Activated CD8-positive, alpha-beta T cell treated with anti-CD3 and anti-CD28 coated beads, Interleukin-2, amount 10 ng/mL, durations not matched to agents 7 days and 5 days (primary cell): ENCODE data around the gene IBSP. TPM values are rescaled to one million over a fixed set of nuclear protein-coding genes. Genes with fewer than 3 reads are reported as not detected.

Source experiments
- ATAC-seq: fragments of 150-1000 bp; cut with Tn5 transposase; one replicate; pipeline ENCODE4 v1.10.0; 2021; ENCODE audit warnings: moderate library complexity
- CTCF ChIA-PET: fragments of 350-600 bp; sonication (Branson Sonifier 250); formaldehyde crosslinking; loops from one replicate; lab custom pipeline; 2021; ENCODE audit warnings: antibody characterized with exemption; lab: Charles Lee
- POLR2A ChIA-PET: fragments of 350-600 bp; sonication (Branson Sonifier 250); formaldehyde crosslinking; loops from one replicate; lab custom pipeline; 2021; ENCODE audit warnings: antibody characterized with exemption; lab: Charles Lee
- DNase-seq: peaks from one replicate; pipeline ENCODE4 v3.0.0-alpha.2; 2020
- H3K27ac Mint-ChIP-seq: one replicate; pipeline ENCODE4 v1.8.0; 2021; ENCODE audit warnings: mild to moderate bottlenecking, mixed read lengths
- H3K27me3 Mint-ChIP-seq: one replicate; pipeline ENCODE4 v1.8.0; 2021; ENCODE audit warnings: low read depth, mixed read lengths
- H3K36me3 Mint-ChIP-seq: one replicate; pipeline ENCODE4 v1.8.0; 2021; ENCODE audit warnings: low read depth, mixed read lengths
- H3K4me1 Mint-ChIP-seq: one replicate; pipeline ENCODE4 v1.8.0; 2021; ENCODE audit warnings: low read depth, mixed read lengths
- H3K4me3 Mint-ChIP-seq: one replicate; pipeline ENCODE4 v1.8.0; 2021; ENCODE audit warnings: mild to moderate bottlenecking, mixed read lengths
- H3K9me3 Mint-ChIP-seq: one replicate; pipeline ENCODE4 v1.8.0; 2022; ENCODE audit warnings: mixed read lengths; ENCODE audit not compliant: insufficient read depth
- total RNA-seq, 2 experiments: library from RNA; stranded (reverse); gene quantifications; one replicate each; pipeline ENCODE4 v1.2.3, GENCODE V29; 2021

The IBSP gene
- total RNA-seq, 2 experiments from 2014 or later: not detected

DNA sequence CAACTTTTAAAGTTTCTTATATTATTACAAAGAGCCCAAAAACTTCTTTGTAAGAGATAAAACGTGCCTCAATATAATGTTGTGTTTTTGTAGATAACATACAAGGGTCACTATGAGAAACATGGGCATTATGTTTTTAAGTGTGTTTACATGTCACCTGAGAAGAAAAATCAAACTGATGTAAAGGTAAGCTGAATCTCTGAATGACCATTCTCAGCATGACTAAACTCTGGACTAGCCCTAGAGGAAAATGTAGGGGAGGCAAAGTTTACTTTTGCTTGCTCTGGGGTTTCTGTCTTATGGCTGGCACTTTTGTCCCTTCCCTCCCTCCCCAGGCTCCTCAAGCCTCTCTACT lies 40.2 kb downstream of the IBSP start:
- no peak overlapping the region for H3K27ac Mint-ChIP-seq

DNA sequence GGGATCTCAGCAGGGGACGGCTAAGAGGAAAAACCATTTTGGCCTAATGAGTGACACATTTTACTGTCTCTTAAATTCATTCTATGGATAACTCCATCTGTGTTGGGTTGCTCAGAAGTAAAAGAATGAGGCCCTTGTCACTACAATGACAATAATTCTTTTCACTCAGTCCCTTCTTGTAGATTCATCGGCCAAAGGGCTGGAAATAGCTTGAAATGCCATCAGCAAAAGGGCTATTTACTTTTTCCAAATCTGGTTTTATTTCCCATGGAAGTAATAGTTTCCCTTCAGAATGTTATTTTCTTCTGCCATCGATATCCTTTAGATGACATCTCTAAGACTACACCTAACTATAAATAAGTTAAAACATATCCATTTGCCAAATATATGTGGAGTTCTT lies 40.8 kb downstream of the IBSP start:
- DNase-seq (no peak), ATAC-seq (no peak)
- ChIA-PET POLR2A (no interaction called here), CTCF (interaction anchor here (1.1 to 1.2 kb wide), 2 partner anchors 8 to 10 kb away, joined by 3 to 4 read pairs; no protein-coding TSS in a partner anchor)
- Mint-ChIP-seq H3K27ac (no peak overlapping the region), H3K4me1 (no peaks in the 10 kb centered on the region), H3K36me3 (no peaks in the 10 kb centered on the region), H3K27me3 (peaks cover 17% of the 10 kb centered on the region), H3K4me3 (no peak overlapping the region), H3K9me3 (no peaks in the 10 kb centered on the region)

More for the DNA sequence above, 40.2 kb downstream of the IBSP start:
- no peak for ATAC-seq
- H3K36me3 Mint-ChIP-seq: no peaks in the 10 kb centered on the region
- peaks cover 14% of the 10 kb centered on the region for H3K27me3 Mint-ChIP-seq
- H3K4me3 Mint-ChIP-seq: no peak overlapping the region
- no peaks in the 10 kb centered on the region for H3K9me3 Mint-ChIP-seq
- H3K4me1 Mint-ChIP-seq: no peaks in the 10 kb centered on the region
- POLR2A ChIA-PET: no interaction called here
- DNase-seq: no peak
- CTCF ChIA-PET: interaction anchor here (0.8 to 1.2 kb wide), 4 partner anchors 9 to 134 kb away, joined by 3 to 4 read pairs (median 4); no protein-coding TSS in a partner anchor

DNA sequence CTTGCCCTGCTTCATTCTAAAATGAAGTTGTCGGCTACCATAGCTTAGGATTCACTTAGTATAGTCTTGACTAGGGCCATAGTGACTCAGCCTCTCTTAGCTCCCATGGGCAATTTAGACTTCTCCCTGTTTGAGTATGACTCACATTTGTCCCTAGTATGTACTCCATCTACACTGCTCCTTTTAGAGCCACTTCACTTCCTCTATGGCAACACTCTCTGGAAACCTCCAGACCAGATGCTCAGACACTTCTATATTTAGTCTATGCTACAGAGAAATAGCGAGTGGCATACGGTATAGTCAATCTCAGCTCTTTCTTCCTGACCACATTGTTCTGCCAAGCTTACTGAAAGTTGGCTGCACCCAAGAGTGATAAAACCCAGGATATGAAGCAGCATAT lies 44.6 kb downstream of the IBSP start:
- no peaks in the 10 kb centered on the region for H3K36me3 Mint-ChIP-seq
- ATAC-seq: no peak
- no peak overlapping the region for H3K27ac Mint-ChIP-seq
- H3K9me3 Mint-ChIP-seq: no peaks in the 10 kb centered on the region
- peaks cover 2% of the 10 kb centered on the region for H3K4me1 Mint-ChIP-seq
- POLR2A ChIA-PET: interaction anchor here (0.7 kb wide), 1 partner anchor 9 kb away, joined by 3 read pairs; no protein-coding TSS in a partner anchor
- peaks cover 33% of the 10 kb centered on the region for H3K27me3 Mint-ChIP-seq
- no peak overlapping the region for H3K4me3 Mint-ChIP-seq
- no peak for DNase-seq
- CTCF ChIA-PET: interaction anchor here (1.3 kb wide), 1 partner anchor 9 kb away, joined by 6 read pairs; no protein-coding TSS in a partner anchor

DNA sequence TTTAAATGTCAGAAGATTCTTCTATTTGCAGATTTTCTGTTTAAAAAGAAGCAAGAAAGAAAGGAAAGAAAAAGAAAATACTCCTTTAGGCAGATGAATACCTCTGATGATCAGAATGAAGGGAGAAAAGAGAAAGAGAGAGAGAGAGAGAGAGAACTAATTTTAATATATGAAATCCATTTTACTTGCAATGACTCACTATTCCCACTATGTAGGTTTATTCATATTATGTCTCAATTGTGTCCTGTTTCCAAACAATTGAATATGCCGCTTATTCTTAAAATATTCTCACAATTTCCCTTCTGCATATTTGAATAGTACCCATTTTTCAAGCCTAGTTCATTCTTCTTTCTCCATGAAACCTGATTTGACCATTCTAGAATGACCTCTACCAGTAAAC lies 45.1 kb downstream of the IBSP start:
- Mint-ChIP-seq H3K36me3 (no peaks in the 10 kb centered on the region), H3K27ac (no peak overlapping the region), H3K4me3 (no peak overlapping the region), H3K9me3 (no peaks in the 10 kb centered on the region), H3K27me3 (peaks cover 33% of the 10 kb centered on the region), H3K4me1 (peaks cover 6% of the 10 kb centered on the region)
- CTCF ChIA-PET: interaction anchor here (1.3 kb wide), 1 partner anchor 8 kb away, joined by 6 read pairs; no protein-coding TSS in a partner anchor
- DNase-seq: no peak
- no peak for ATAC-seq
- POLR2A ChIA-PET: no interaction called here

DNA sequence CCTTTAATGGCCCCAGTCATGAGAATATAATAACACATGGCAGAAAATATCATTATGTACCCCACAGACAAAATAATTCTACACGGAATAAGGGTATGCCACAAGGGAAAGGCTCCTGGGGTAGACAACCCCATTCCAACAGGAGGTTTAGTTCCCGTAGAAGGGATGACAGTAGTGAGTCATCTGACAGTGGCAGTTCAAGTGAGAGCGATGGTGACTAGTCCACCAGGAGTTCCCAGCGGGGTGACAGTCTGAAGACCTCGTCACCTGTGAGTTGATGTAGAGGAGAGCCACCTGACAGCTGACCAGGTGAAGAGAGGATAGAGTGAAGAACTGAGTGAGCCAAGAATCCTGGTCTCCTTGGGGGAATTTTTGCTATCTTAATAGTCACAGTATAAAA lies 46.9 kb downstream of the IBSP start:
- POLR2A ChIA-PET: no interaction called here
- no peaks in the 10 kb centered on the region for H3K36me3 Mint-ChIP-seq
- CTCF ChIA-PET: no interaction called here
- H3K4me3 Mint-ChIP-seq: no peak overlapping the region
- no peaks in the 10 kb centered on the region for H3K9me3 Mint-ChIP-seq
- no peak for ATAC-seq
- no peak overlapping the region for H3K27ac Mint-ChIP-seq
- peaks cover 10% of the 10 kb centered on the region for H3K4me1 Mint-ChIP-seq
- H3K27me3 Mint-ChIP-seq: peaks cover 33% of the 10 kb centered on the region
- no peak for DNase-seq

DNA sequence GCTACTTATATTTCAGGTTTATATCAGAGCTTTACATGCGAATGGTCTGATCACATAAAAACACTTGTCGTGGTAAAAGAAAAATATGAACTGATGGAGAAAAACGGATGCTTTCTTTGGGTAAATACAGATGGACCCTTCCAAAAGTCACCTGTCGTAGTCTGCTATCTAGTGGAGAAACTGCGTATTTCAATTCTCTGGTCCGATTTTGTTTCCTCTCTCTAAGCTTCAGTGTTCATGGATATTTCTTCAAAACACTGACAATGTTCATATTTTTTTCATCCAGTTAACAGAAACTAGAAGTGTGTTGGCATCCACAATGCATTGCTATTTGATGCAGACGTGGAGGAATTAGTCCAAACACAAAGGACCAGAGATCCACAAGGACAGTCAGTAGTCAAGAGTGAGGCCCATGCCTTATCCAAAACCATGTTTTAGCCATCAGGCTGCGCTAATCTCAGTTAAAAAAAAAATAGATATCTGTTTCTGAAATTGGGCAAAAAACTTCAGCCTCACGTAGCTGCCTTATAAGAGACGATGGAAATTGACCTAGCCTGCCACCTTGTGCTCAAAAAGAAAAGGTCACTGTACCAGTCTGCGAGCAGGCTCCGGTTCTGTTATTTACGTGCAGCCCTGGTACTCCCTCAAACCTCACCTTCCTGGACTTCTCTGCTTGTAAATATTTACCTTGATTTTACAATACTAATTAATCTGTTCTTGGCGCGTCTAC lies 49.4 kb downstream of the IBSP start:
- no peak overlapping the region for H3K27ac Mint-ChIP-seq
- H3K36me3 Mint-ChIP-seq: no peaks in the 10 kb centered on the region
- DNase-seq: peak; percentile 57
- peaks cover 27% of the 10 kb centered on the region for H3K27me3 Mint-ChIP-seq
- H3K4me1 Mint-ChIP-seq: peaks cover 10% of the 10 kb centered on the region
- ChIA-PET CTCF (interaction anchor here (0.6 to 3.4 kb wide), 38 partner anchors 9 to 668 kb away, joined by 3 to 31 read pairs (median 4); no protein-coding TSS in a partner anchor), POLR2A (no interaction called here)
- no peak overlapping the region for H3K4me3 Mint-ChIP-seq
- no peaks in the 10 kb centered on the region for H3K9me3 Mint-ChIP-seq
- peak; percentile 94 for ATAC-seq

DNA sequence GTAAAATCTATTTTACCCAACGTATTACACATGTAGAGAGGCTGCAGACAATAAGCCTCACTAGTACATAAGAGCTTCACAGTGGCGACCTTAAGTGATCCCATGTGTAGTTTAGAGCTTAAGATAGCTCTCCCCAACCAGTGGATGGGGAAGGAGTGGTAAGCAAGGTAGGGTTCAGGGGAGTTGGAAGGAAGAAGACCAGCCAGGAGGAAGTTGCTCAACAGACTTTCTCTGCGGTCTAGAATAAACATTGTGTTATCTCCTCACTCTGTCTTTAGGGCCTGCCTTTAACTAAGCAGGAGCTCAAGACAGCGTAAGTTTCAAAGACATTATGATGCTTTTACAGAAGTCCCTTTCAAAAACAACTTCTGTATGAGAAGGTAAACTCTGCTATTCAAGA lies 50.3 kb downstream of the IBSP start:
- no peak overlapping the region for H3K27ac Mint-ChIP-seq
- peaks cover 10% of the 10 kb centered on the region for H3K4me1 Mint-ChIP-seq
- peaks cover 23% of the 10 kb centered on the region for H3K27me3 Mint-ChIP-seq
- CTCF ChIA-PET: interaction anchor here (0.6 to 3.4 kb wide), 29 partner anchors 8 to 667 kb away, joined by 3 to 31 read pairs (median 4); no protein-coding TSS in a partner anchor
- no peaks in the 10 kb centered on the region for H3K36me3 Mint-ChIP-seq
- H3K9me3 Mint-ChIP-seq: no peaks in the 10 kb centered on the region
- ATAC-seq (no peak), DNase-seq (no peak)
- POLR2A ChIA-PET: no interaction called here
- H3K4me3 Mint-ChIP-seq: no peak overlapping the region

DNA sequence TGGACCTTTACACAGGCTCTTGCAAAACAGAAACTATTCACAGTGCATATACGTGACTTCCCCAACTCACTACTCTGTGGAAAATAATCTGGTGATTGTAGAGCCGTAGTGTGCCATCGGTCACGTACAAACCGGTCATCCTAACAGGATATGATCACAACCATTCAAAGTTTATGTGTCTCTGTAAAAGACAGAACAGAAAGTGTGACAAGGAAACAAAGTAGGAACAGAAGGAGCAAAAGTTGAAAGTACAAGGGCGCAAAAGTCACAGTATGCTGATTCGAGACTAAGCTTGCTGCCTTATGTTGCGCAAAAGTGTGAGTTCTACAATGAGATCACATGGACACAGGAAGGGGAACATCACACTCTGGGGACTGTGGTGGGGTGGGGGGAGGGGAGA lies 52.0 kb downstream of the IBSP start:
- ATAC-seq: no peak
- Mint-ChIP-seq H3K4me3 (no peak overlapping the region), H3K4me1 (peaks cover 10% of the 10 kb centered on the region), H3K36me3 (no peaks in the 10 kb centered on the region), H3K27ac (no peak overlapping the region), H3K27me3 (peaks cover 16% of the 10 kb centered on the region), H3K9me3 (no peaks in the 10 kb centered on the region)
- ChIA-PET POLR2A (no interaction called here), CTCF (interaction anchor here (0.6 to 3.3 kb wide), 4 partner anchors 135 to 943 kb away, joined by 3 to 22 read pairs (median 18); no protein-coding TSS in a partner anchor)
- DNase-seq: no peak

DNA sequence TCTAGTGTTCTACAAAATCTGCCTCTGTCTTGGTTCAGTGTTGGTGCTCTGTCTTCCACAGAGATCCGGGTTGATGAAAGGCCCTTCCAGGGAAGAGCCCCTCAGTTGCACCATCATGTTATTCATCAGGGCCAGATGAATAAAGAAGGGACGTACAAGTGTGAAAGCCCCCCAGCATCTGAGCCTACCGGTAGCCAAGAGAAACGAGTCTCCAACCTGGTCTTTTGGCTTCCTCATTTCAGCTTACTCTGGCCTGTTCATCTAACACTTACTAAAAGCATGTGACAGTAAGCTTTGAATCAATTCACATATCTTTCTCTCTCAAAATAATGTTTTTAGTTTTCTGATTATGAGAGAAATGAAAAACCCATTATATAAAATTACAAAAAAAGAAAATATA lies 52.6 kb downstream of the IBSP start:
- H3K9me3 Mint-ChIP-seq: no peaks in the 10 kb centered on the region
- no peak for DNase-seq
- H3K4me1 Mint-ChIP-seq: peaks cover 10% of the 10 kb centered on the region
- no peak for ATAC-seq
- peaks cover 16% of the 10 kb centered on the region for H3K27me3 Mint-ChIP-seq
- ChIA-PET CTCF (interaction anchor here (1.8 to 3.3 kb wide), 3 partner anchors 122 to 360 kb away, joined by 17 to 20 read pairs (median 17); partner anchors contain the start of gene SPP1), POLR2A (no interaction called here)
- no peaks in the 10 kb centered on the region for H3K36me3 Mint-ChIP-seq
- no peak overlapping the region for H3K4me3 Mint-ChIP-seq
- no peak overlapping the region for H3K27ac Mint-ChIP-seq

DNA sequence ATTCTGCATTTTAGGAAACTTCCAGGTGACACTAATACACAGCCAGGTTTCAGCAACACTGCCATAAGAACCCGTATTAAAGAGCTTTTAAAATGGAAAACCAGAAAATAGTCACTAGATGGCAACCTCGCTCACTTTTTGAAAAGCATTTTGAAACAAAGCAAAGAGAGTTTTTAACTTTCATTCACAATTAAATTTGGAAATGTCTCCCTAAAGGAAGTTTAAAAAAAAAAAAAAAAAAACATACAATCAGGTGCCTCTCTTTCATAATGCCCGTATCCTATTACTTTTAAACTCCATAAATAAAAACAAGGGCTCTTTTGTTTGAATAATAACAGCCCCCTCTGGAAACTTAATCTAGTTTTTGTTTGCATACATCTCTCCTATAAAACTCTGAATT lies 53.8 kb downstream of the IBSP start:
- POLR2A ChIA-PET: no interaction called here
- Mint-ChIP-seq H3K36me3 (no peaks in the 10 kb centered on the region), H3K4me3 (no peak overlapping the region), H3K4me1 (peaks cover 10% of the 10 kb centered on the region), H3K27me3 (peaks cover 19% of the 10 kb centered on the region), H3K27ac (no peak overlapping the region), H3K9me3 (no peaks in the 10 kb centered on the region)
- CTCF ChIA-PET: interaction anchor here (0.8 to 3.3 kb wide), 9 partner anchors 9 to 359 kb away, joined by 3 to 20 read pairs (median 5); partner anchors contain the start of gene SPP1
- DNase-seq (no peak), ATAC-seq (no peak)

DNA sequence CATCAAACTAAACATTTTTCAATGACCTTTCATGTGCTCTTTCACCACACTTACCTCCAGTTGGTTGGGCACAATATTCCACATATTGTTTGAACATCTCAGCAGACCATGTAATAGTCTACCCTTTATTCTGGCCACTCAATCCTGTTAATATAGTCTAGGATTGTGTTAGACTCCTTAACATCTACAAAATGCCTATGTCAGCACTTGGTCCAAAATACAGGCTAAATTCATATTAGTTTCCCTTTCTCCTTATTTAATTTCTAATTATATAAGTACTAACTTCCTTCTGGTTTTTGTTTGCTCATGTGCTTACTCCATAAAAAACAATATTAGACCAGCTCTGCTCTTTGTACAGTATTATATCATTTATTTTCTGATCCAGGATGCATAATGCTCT lies 54.5 kb downstream of the IBSP start:
- ChIA-PET POLR2A (no interaction called here), CTCF (interaction anchor here (1.8 to 2.8 kb wide), 2 partner anchors 120 to 358 kb away, joined by 17 to 20 read pairs; partner anchors contain the start of gene SPP1)

DNA sequence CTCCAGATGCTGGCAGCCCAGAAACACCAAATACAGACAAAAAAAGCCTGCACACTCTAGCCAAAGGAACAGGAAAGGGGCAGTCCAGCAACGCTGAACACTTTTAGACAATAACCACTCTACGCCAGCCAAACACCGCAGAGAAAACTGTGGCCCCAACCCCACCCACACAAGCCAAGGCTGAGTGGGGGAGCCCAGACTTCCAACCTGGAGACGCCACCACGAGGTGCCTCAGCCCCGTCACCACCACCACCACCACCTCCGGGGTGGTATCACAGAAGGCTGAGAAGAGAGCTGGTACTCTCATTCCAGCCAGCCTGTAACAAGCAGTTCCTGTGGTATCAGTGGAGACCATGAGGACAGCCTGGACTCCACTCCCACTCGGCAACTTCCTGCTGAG lies 56.2 kb downstream of the IBSP start:
- no peak overlapping the region for H3K4me3 Mint-ChIP-seq
- POLR2A ChIA-PET: no interaction called here
- CTCF ChIA-PET: interaction anchor here (1.1 to 1.3 kb wide), 2 partner anchors 113 to 118 kb away, joined by 3 read pairs; no protein-coding TSS in a partner anchor
- no peak overlapping the region for H3K27ac Mint-ChIP-seq
- H3K27me3 Mint-ChIP-seq: peaks cover 24% of the 10 kb centered on the region
- no peaks in the 10 kb centered on the region for H3K36me3 Mint-ChIP-seq
- DNase-seq (no peak), ATAC-seq (no peak)
- H3K4me1 Mint-ChIP-seq: no peaks in the 10 kb centered on the region
- no peaks in the 10 kb centered on the region for H3K9me3 Mint-ChIP-seq

More for the DNA sequence above, 54.5 kb downstream of the IBSP start:
- H3K9me3 Mint-ChIP-seq: no peaks in the 10 kb centered on the region
- no peak for ATAC-seq
- peaks cover 8% of the 10 kb centered on the region for H3K4me1 Mint-ChIP-seq
- H3K36me3 Mint-ChIP-seq: no peaks in the 10 kb centered on the region
- H3K27me3 Mint-ChIP-seq: peaks cover 22% of the 10 kb centered on the region
- no peak overlapping the region for H3K27ac Mint-ChIP-seq
- H3K4me3 Mint-ChIP-seq: no peak overlapping the region
- no peak for DNase-seq
